CD4-positive, alpha-beta T cell treated with Interferon alpha-2 for 1 hour (primary cell): Measurements from ENCODE around the gene PRRC1.
A peak's percentile ranks its signal among the peaks of the same experiment; 100 is the strongest.
"Not testable (repeated sequence)": the region's sequence is repeated elsewhere in the genome, so short reads cannot be mapped to it uniquely, and the experiment has no call there.

Source experiments
- DNase-seq, 2 donors: peaks; one replicate each; pipeline ENCODE4 v3.0.0-alpha.2; 2020 to 2022

The PRRC1 gene

DNA sequence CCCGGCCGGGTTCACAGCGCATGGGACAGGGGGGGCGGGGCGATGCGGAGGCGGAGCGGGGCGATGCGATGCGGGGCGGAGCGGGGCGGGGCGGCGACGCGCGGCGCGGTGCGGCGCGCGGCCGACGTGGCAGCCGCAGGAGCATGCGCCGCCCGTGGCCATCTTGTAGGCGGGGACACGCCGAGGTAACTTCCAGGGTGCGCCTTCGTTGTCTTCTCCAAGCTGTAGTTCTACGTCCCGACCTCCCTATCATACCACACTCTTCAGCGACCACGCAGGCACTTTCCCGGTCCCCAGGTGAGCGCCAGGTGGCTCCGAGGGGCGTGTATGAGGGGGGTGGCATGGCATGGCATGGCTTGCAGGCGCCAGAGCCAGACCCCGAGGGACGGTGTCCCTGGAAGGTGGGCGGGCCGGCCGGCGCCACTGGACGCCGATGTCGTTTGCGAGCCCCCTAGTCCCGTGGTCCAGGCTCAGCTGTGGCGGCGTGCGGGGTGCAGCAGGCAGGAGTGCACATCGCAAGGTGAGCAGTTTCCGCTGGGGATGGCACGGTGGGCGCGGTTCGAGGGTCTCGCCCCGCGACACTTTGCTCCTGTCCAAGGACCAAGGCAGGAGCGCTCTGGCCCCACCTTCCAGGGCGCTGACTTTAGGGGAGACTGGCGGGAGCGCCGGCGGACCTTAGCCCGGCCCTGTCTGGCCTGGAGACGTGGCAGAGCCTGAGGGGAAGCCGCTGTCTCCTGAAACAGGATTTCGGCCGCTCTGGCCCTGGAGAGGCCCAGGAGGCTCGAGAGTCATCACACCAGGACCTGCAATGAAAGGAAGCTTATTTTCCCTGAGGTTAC is at the start of gene PRRC1:
Gene PRRC1, plus strand, starts transcription at position 161 of the 839 bp plus-strand sequence. CDS start 5,840 bp downstream, outside the sequence.
- peak; percentile 80 to 83 for DNase-seq

DNA sequence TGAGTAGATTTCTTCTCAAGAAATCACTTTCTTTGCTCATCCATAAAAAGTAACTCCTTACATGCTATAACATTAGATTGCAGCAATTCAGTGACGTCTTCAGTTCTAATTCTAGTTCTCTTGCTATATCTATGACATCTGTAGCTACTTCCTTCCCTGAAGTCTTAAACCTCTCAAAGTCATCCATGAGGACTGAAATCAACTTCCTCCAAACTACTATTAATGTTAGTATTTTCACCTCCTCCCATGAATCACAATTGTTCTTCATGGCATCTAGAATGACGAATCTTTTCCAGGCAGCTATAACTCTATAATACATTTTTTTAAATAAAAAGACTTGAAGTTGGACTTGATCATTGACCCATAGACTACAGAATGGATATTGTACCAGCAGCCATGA is 46.2 kb upstream of the PRRC1 start:
- DNase-seq, result no peak

GRCh38 chr5:127472700-127473099 is 44.7 kb upstream of the PRRC1 start:
- no peak for DNase-seq

DNA sequence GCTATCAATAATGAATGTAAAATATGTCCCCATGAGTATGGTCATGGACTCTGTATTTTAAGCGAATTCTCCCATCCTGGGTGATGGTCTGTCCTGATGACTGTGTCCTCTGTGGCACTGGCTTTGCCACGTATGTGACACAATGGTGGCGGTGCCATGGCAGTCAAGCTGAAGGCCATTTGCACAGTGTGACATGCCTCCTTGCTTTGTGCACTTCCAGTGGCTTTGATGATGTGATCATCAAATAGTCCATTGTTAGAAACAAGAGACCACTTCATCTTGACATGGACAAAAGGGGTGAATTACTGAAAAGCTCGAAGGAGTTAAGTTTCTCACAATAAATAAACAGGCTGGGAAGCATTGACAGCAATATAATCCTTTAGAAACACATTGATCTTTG is 31.0 kb upstream of the PRRC1 start:
- DNase-seq, result no peak

DNA sequence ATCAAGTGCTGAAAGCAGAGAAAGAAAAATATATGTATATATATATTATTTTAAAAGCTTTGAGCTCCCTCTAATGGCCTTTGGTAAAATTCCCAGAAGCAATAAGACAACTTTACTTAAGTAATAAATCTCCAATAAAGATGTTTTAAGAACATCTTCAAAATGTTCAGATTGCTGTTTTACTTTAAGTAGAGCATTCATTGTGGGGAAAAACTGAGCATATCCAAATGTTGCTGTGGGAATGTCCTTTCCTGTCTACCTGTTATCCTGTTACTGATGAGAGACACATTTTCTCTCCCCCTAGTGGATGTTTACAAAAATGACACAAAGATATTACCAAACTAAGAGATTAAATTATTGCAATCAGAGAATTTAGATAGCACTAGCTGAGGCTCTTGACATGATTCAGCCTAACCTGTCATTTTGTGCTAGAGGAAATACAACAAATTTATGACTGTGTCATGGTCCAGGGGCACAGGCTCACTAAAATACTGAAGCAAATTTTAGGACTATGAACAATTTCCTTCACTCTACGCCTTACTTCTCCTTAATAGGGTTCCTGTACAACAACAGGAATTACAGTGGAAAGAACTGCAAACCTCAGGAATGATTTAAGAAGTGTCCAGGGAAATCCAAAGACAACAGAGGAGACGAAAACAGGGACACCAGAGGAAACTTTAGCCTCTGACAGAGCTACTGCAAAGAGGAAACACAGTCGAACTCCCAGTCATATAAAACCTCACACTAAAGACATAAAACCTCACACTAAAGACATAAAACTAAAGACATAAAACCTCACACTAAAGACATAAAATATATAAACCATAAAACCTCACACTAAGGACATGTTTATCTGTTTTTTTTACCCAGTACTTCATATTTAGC is 24.3 kb upstream of the PRRC1 start:
- DNase-seq, result peak in 1 of 2 donors; percentile 41

DNA sequence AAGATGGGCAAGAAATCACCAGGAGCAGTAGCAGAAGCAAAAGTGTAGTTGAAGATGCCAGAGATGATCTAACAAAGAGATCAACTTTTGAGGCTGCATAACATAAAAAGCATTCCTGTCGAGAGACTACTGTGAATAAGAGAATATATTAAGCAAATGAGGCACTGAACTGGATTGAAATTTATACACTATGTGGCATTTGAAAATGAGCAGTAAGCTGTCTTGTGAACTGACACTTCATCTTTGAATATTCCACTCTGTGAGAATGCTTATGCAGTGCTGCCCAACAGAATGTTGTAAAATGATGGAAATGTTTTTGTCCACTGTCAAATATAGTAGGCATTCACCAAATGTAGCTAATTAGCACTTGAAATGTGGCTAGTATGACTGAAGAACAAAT is 18.9 kb upstream of the PRRC1 start:
- DNase-seq, result no peak

DNA sequence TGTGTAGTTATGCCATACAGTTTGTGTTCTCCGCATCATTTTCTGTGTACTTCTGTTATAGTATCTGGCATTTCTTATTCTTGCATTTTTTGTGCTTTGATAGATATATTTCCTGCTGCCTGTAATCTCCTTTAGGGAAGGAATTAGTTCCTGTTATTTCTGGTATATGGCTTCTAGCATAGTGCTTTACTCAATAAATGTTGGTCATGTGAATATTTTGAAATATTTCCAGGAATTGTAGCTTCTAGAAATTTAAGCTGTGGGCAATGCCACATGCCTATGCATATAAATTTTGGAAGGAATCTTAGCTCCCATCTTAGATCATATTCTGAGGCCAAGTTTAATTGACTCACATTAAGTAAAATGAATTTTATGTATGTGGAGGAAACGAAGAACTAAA is 11.5 kb upstream of the PRRC1 start:
- DNase-seq, result no peak

DNA sequence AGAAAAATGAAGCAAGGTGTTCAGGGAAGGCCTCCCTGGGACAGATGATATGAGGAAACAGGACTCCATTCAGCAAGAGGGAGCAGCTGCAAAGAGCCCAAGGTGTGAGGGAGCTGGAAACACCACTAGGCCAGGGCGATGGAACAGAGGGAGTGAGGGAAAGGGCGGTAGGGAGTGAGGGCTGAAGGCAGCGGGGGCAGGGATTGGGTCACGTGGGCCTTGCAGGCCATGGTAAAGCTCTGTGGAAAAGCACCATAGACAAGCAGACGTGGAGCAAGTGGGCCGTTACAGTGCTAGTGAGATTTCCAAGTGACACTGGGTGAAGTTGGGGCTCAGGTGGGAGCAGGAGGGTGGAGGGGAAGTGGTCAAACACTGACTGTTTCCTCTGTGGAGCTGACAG is 10.8 kb upstream of the PRRC1 start:
- no peak for DNase-seq

- no peak for DNase-seq
Observed at GRCh38 chr5:127508644-127509373, 8.6 kb upstream of the PRRC1 start.

GRCh38 chr5:127513408-127513970 is 4.0 kb upstream of the PRRC1 start:
- DNase-seq, result no peak

GRCh38 chr5:127514816-127515215 is 2.6 kb upstream of the PRRC1 start:
- no peak for DNase-seq

DNA sequence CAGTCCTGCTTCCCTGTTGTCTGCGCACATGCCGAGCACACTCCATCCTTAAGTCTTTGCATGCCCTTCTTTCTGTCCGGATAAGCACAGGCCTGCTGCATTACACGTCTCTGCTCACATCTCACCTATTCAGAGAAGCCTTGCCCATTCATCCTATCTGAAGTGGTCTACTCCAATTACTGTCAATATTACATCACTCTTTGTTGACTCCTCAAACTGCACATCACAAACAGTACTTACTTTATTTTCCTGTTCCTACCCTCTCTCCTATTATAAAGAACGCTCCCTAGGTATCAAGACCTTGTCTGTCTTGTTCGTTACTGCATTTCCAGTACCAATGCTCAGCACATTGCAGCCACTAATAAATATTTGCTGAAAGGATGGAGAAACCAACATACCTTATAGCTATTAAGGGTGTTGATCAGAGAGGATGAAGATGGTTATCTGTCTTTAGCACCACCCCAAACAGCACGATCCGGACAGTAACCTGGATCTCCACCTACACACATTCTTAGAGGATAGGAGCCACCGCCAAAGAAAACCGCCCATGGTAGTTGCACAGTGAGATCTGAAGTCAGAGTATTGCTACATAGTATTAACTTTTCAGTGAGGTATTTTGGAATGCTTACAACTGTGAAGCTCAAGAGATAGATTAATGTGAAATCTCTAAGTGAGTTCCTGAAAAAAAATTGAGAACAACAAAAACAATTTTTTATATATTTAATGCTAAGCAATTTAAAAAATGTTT is 1.6 kb upstream of the PRRC1 start:
- no peak for DNase-seq

- DNase-seq, result no peak
Observed at GRCh38 chr5:127517110-127517479, 345 bp upstream of the PRRC1 start.

DNA sequence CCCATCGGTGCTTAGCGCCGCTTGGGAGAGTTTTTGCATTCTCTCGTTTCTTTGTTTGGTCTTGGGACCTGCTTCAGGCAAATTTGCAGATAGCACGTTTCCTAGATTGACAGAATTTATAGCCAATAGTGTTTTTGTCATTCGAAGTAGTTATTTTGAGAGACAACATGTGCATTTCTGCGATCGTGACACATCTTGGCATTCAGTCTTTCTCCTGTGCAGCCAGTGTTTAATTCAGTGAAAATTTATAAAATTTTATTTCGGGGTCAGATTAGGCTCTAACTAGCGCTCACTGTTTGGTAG is 830 bp downstream of the PRRC1 start:
- peak in 1 of 2 donors; percentile 47 for DNase-seq

- no peak for DNase-seq
Observed at GRCh38 chr5:127519527-127519926, 2.1 kb downstream of the PRRC1 start.

DNA sequence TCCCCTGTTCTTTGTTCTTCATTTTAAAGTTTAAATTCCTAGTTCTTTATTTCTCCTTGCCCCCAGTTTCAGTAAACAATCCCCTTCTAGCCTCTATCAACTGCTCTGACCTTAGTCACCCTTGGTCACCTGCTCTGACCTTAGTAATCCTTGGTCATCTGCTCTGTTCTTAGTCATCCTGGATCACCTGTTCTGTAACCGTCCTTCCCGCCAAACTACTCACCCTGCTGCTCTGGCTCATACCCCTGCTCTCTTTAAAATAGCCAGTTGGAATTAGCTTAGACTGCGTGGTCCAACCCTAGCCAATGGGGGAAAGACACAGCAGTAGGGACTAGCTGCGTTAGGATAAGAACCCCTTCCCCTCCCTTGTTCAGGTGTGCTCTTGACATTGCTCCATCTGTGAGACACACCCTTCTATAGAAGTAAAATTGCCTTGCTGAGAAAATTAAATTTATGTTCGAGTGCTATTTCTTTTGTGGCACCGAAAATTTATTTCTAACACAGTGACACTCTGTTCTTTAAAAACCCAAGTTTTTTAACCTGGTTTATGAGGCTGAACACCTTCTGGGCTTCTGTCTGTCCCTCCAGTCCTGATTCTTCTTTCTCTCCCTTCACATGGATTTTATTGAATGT is 3.8 kb downstream of the PRRC1 start:
- no peak for DNase-seq

DNA sequence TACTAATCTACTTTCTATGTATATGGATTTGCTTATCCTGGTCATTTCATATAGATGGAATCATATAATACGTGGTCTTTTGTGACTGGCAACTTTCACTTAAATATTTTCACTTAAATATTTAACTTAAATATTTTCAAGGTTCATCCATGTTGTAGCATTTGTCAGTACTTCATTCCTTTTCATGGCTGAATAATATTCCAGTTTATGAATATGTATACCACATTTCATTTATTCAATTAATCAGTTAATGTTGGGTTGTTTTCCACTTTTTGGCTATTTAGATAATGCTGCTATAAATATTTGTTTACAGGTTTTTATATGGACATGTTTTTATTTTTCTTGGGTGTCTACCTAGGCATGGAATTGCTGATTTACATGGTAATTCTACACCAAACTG is 7.7 kb downstream of the PRRC1 start:
- no peak for DNase-seq

- no peak for DNase-seq
Observed at GRCh38 chr5:127529904-127530682, 12.7 kb downstream of the PRRC1 start.

DNA sequence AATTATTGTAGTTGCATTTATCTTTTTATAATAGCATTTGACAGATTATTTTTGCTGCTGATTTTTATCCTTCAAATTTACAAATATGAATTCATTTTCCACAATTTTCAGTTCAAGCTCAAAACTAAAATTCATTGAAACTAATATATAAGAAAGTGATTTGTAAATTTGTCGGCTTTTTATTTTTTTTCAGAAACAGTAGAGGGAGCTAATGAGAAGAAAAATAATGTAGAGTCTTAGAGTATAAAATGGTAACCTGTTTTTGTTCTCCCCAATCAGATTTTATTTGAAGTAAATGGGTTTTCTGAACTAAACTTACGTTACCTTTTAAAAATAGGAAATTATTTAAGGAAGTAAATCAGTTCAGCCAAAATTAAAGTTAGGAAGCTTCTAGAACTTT is 19.2 kb downstream of the PRRC1 start:
- no peak for DNase-seq

- DNase-seq, result not testable (repeated sequence)
Observed at GRCh38 chr5:127540553-127540952, 23.1 kb downstream of the PRRC1 start.

DNA sequence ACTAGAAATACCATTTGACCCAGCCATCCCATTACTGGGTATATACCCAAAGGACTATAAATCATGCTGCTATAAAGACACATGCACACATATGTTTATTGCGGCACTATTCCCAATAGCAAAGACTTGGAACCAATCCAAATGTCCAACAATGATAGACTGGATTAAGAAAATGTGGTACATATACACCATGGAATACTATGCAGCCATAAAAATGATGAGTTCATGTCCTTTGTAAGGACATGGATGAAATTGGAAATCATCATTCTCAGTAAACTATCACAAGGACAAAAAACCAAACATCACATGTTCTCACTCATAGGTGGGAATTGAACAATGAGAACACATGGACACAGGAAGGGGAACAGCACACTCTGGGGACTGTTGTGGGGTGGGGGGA is 27.8 kb downstream of the PRRC1 start:
- DNase-seq, result not testable (repeated sequence)
